ENCODE results near the gene PTPRD.
A peak's percentile ranks its signal among the peaks of the same experiment; 100 is the strongest.

Gene PTPRD

DNA sequence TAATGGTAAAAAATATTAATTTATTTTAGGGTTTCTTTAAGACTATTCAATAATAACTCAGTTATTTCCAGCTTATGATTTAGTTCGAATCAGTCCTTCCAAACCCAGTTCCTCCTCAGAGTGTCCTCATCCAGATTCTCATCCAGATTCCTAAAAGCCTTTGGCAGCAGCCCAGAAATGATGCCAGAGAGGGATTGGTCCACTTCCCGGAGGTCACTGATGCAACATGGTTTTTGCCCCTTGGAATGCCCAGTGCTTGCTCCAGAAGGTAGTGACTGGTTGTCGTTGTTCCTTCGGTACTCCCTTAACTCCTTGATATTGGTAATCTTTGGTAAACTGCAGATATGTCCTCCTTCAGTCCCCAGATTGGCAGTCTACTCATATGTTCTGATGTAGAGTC, 2320.1 kb downstream of the PTPRD start:
- H3K9me3 ChIP-seq (ENCODE audit: insufficient read depth, low read length): no peaks in the 10 kb centered on the region
- DNase-seq (ENCODE audit: low read depth, low spot score): no peak
- no peaks in the 10 kb centered on the region for H3K27me3 ChIP-seq (ENCODE audit: insufficient read depth, insufficient read length)
- TF ChIP-seq YY1 (IDR thresholded peaks at IDR 0.05; ENCODE audit: insufficient read depth, insufficient read length) (no peak), ZNF274 (IDR thresholded peaks at IDR 0.05; ENCODE audit: low read depth, low read length) (no peak), SUZ12 (IDR thresholded peaks at IDR 0.05; ENCODE audit: extremely low read depth, insufficient read depth, insufficient read length) (no peak)
- no peak overlapping the region for H3K4me3 ChIP-seq (ENCODE audit: insufficient read length, low read depth)
- no peaks in the 10 kb centered on the region for H3K36me3 ChIP-seq (ENCODE audit: insufficient read depth, insufficient read length, low read length)
- H3K4me1 ChIP-seq (ENCODE audit: insufficient read depth, insufficient read length): no peaks in the 10 kb centered on the region
- no peak overlapping the region for H3K9ac ChIP-seq (ENCODE audit: insufficient read length, low read depth)

DNA sequence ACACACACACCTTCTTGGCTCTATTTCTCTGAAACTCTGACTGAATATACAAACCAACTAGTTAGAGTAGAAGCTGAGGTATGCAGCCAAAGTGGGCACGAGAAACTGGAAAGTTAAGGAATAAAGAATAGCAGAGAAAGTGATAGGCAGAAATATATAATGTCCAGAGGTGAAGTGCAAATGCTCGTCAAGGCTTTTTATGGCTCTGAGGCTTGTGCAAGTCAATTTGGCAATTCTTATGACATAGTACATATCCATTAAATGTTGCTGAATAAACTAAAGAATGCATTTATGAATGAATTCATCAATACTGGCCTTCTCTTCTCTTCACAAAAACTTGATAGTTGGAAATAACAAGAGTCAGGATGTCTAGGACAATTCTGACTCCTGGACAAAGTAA, 2323.1 kb downstream of the PTPRD start:
- Histone ChIP-seq H3K36me3 (ENCODE audit: insufficient read depth, insufficient read length, low read length) (no peaks in the 10 kb centered on the region), H3K27me3 (ENCODE audit: insufficient read depth, insufficient read length) (no peaks in the 10 kb centered on the region), H3K9me3 (ENCODE audit: insufficient read depth, low read length) (no peaks in the 10 kb centered on the region), H3K9ac (ENCODE audit: insufficient read length, low read depth) (no peak overlapping the region), H3K4me1 (ENCODE audit: insufficient read depth, insufficient read length) (no peaks in the 10 kb centered on the region), H3K4me3 (ENCODE audit: insufficient read length, low read depth) (no peak overlapping the region)
- DNase-seq (ENCODE audit: low read depth, low spot score): no peak
- no peak for TF ChIP-seq ZNF274 (IDR thresholded peaks at IDR 0.05; ENCODE audit: low read depth, low read length)
- no peak for TF ChIP-seq YY1 (IDR thresholded peaks at IDR 0.05; ENCODE audit: insufficient read depth, insufficient read length)
- no peak for TF ChIP-seq SUZ12 (IDR thresholded peaks at IDR 0.05; ENCODE audit: extremely low read depth, insufficient read depth, insufficient read length)

DNA sequence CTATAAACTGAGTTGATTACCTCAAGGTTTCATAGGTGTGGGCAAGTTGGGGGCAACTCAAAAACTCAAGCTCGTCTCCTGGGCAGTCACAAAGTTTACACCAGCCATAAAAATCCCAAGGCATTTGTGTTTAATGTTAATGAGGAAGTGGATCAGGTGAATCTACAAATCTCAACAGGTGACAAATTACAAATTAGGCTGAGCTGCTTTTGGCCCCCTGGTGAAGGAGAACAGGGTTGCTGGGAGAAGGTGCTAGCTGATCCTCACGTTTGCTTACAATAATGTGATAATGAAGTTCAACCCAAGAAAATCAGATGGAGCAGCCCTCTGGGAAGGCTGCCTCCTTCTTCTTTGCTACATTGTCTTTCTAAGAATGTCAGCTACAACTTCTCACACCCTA, 2324.8 kb downstream of the PTPRD start:
- Histone ChIP-seq H3K4me1 (ENCODE audit: insufficient read depth, insufficient read length) (no peaks in the 10 kb centered on the region), H3K36me3 (ENCODE audit: insufficient read depth, insufficient read length, low read length) (no peaks in the 10 kb centered on the region), H3K27me3 (ENCODE audit: insufficient read depth, insufficient read length) (no peaks in the 10 kb centered on the region), H3K9me3 (ENCODE audit: insufficient read depth, low read length) (no peaks in the 10 kb centered on the region), H3K9ac (ENCODE audit: insufficient read length, low read depth) (no peak overlapping the region), H3K4me3 (ENCODE audit: insufficient read length, low read depth) (no peak overlapping the region)
- TF ChIP-seq ZNF274 (IDR thresholded peaks at IDR 0.05; ENCODE audit: low read depth, low read length) (no peak), SUZ12 (IDR thresholded peaks at IDR 0.05; ENCODE audit: extremely low read depth, insufficient read depth, insufficient read length) (no peak), YY1 (IDR thresholded peaks at IDR 0.05; ENCODE audit: insufficient read depth, insufficient read length) (no peak)
- no peak for DNase-seq (ENCODE audit: low read depth, low spot score)

DNA sequence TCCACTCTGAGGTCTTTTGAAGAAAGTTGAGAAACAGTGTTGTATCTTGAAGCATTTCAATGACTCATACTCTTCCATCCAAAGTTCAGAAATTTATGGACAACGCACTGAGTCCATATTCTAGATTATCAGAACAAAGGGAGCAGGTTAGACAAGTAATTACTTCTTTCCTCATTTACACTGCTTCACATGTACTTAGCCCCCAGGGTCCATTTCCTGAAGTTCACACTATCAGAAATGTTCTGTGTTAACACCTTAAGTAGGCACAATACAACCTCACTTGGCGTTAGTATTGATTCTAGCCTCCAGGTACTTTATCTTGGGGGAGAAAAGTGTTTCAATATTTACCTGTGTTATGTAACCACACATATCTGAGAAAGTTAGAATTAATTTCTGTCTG, 2325.3 kb downstream of the PTPRD start:
- H3K27me3 ChIP-seq (ENCODE audit: insufficient read depth, insufficient read length): no peaks in the 10 kb centered on the region
- TF ChIP-seq SUZ12 (IDR thresholded peaks at IDR 0.05; ENCODE audit: extremely low read depth, insufficient read depth, insufficient read length): no peak
- no peak for TF ChIP-seq YY1 (IDR thresholded peaks at IDR 0.05; ENCODE audit: insufficient read depth, insufficient read length)
- no peak overlapping the region for H3K9ac ChIP-seq (ENCODE audit: insufficient read length, low read depth)
- no peak for DNase-seq (ENCODE audit: low read depth, low spot score)
- no peaks in the 10 kb centered on the region for H3K36me3 ChIP-seq (ENCODE audit: insufficient read depth, insufficient read length, low read length)
- H3K9me3 ChIP-seq (ENCODE audit: insufficient read depth, low read length): no peaks in the 10 kb centered on the region
- no peaks in the 10 kb centered on the region for H3K4me1 ChIP-seq (ENCODE audit: insufficient read depth, insufficient read length)
- H3K4me3 ChIP-seq (ENCODE audit: insufficient read length, low read depth): no peak overlapping the region

DNA sequence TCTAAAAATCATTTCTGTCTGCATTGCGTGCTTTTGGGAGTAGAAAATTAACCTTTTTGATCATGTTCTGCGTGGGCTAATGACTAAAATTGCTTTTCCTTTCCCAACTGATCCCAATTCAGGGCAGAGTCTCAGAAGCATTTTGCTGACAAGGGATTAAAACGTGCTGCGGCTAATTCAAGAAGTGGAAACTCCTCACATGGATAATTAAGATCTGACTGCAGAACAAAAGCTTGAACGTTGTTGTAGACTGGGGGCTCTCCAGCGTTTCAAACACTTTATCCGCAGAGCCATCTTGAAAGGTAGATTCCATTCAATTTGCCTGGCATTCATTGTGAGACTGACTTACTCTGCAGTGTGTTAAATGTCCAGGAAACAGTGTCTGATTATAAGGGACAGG, 2327.9 kb downstream of the PTPRD start:
- no peak overlapping the region for H3K4me3 ChIP-seq (ENCODE audit: insufficient read length, low read depth)
- no peaks in the 10 kb centered on the region for H3K9me3 ChIP-seq (ENCODE audit: insufficient read depth, low read length)
- H3K9ac ChIP-seq (ENCODE audit: insufficient read length, low read depth): no peak overlapping the region
- TF ChIP-seq YY1 (IDR thresholded peaks at IDR 0.05; ENCODE audit: insufficient read depth, insufficient read length) (no peak), SUZ12 (IDR thresholded peaks at IDR 0.05; ENCODE audit: extremely low read depth, insufficient read depth, insufficient read length) (no peak), ZNF274 (IDR thresholded peaks at IDR 0.05; ENCODE audit: low read depth, low read length) (no peak)
- H3K36me3 ChIP-seq (ENCODE audit: insufficient read depth, insufficient read length, low read length): no peaks in the 10 kb centered on the region
- no peak for DNase-seq (ENCODE audit: low read depth, low spot score)
- H3K4me1 ChIP-seq (ENCODE audit: insufficient read depth, insufficient read length): no peaks in the 10 kb centered on the region
- H3K27me3 ChIP-seq (ENCODE audit: insufficient read depth, insufficient read length): no peaks in the 10 kb centered on the region

DNA sequence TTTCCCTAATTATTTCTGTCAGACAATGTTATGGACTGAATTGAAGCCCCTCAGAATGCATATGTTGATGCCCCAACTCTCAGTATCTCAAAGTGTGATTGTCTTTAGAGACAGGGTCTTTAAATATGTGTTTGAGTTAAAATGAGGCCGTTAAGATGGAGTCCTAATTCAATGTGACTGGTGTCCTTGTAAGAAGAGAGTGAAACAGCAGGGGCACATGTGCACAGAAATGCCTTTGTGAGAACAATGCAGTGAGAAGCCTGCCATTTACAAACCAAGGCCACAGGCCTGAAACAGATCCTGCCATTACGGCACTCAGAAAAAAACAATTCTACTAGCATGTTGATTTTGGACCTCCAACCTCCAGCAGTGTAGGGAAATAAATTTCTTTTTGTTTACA, 2330.3 kb downstream of the PTPRD start:
- no peak overlapping the region for H3K4me3 ChIP-seq (ENCODE audit: insufficient read length, low read depth)
- H3K9me3 ChIP-seq (ENCODE audit: insufficient read depth, low read length): no peaks in the 10 kb centered on the region
- no peaks in the 10 kb centered on the region for H3K27me3 ChIP-seq (ENCODE audit: insufficient read depth, insufficient read length)
- DNase-seq (ENCODE audit: low read depth, low spot score): peak; percentile 15
- H3K9ac ChIP-seq (ENCODE audit: insufficient read length, low read depth): no peak overlapping the region
- H3K4me1 ChIP-seq (ENCODE audit: insufficient read depth, insufficient read length): no peaks in the 10 kb centered on the region
- no peak for TF ChIP-seq YY1 (IDR thresholded peaks at IDR 0.05; ENCODE audit: insufficient read depth, insufficient read length)
- no peak for TF ChIP-seq SUZ12 (IDR thresholded peaks at IDR 0.05; ENCODE audit: extremely low read depth, insufficient read depth, insufficient read length)
- TF ChIP-seq ZNF274 (IDR thresholded peaks at IDR 0.05; ENCODE audit: low read depth, low read length): no peak
- no peaks in the 10 kb centered on the region for H3K36me3 ChIP-seq (ENCODE audit: insufficient read depth, insufficient read length, low read length)

DNA sequence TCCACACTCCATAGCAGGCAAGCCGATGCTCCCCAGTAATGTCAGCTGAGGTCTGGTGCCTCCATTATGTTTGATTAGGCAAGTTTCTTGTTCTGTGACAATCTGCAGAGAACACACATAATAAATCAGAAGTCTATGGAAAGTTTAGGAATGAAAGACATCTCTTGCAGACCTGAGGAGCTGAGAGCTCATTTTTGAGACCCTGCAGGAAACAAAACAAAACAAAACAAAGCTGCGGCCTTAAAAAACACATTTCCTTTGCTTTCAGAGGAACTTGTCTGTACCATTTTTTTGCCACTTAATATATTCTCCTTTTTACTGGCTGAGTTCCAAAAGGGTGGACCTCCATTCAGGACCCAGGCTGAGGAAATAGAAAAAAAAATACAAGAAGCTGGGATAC, 2332.0 kb downstream of the PTPRD start:
- TF ChIP-seq SUZ12 (IDR thresholded peaks at IDR 0.05; ENCODE audit: extremely low read depth, insufficient read depth, insufficient read length): no peak
- no peak for TF ChIP-seq ZNF274 (IDR thresholded peaks at IDR 0.05; ENCODE audit: low read depth, low read length)
- no peak for TF ChIP-seq YY1 (IDR thresholded peaks at IDR 0.05; ENCODE audit: insufficient read depth, insufficient read length)
- Histone ChIP-seq H3K4me1 (ENCODE audit: insufficient read depth, insufficient read length) (no peaks in the 10 kb centered on the region), H3K4me3 (ENCODE audit: insufficient read length, low read depth) (no peak overlapping the region), H3K9ac (ENCODE audit: insufficient read length, low read depth) (no peak overlapping the region), H3K9me3 (ENCODE audit: insufficient read depth, low read length) (peaks cover 3% of the 10 kb centered on the region; the same call in 1 of the 2 replicates), H3K27me3 (ENCODE audit: insufficient read depth, insufficient read length) (no peaks in the 10 kb centered on the region), H3K36me3 (ENCODE audit: insufficient read depth, insufficient read length, low read length) (no peaks in the 10 kb centered on the region)
- DNase-seq (ENCODE audit: low read depth, low spot score): no peak

DNA sequence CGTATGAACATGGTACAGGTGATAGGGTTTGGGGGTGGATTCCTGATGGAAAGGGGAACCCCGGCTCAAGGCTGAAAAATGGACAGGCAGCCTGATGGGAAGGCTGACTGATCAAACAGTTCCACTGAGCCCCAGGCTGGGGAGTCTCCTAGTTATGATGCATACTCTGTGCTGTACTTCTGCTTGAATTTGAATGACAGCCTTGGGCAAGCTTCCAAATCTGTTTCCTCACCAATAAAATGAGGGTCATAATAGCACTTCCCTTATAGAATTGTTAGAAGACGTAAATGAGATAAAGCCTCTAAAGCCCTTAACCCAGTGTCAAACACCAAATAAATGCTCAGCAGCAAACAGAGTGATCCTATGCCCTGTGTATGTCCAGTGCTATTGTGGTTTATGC, 2334.8 kb downstream of the PTPRD start:
- H3K36me3 ChIP-seq (ENCODE audit: insufficient read depth, insufficient read length, low read length): no peaks in the 10 kb centered on the region
- peaks cover 20% of the 10 kb centered on the region; the same call in 1 of the 2 replicates for H3K9me3 ChIP-seq (ENCODE audit: insufficient read depth, low read length)
- H3K4me3 ChIP-seq (ENCODE audit: insufficient read length, low read depth): no peak overlapping the region
- no peak overlapping the region for H3K9ac ChIP-seq (ENCODE audit: insufficient read length, low read depth)
- no peaks in the 10 kb centered on the region for H3K27me3 ChIP-seq (ENCODE audit: insufficient read depth, insufficient read length)
- no peaks in the 10 kb centered on the region for H3K4me1 ChIP-seq (ENCODE audit: insufficient read depth, insufficient read length)
- TF ChIP-seq YY1 (IDR thresholded peaks at IDR 0.05; ENCODE audit: insufficient read depth, insufficient read length) (no peak), ZNF274 (IDR thresholded peaks at IDR 0.05; ENCODE audit: low read depth, low read length) (no peak), SUZ12 (IDR thresholded peaks at IDR 0.05; ENCODE audit: extremely low read depth, insufficient read depth, insufficient read length) (no peak)
- no peak for DNase-seq (ENCODE audit: low read depth, low spot score)
